ENCODE measurements around the gene PFKP. TPM values are rescaled to one million over a fixed set of nuclear protein-coding genes. Genes with fewer than 3 reads are reported as not detected.
A peak's percentile ranks its signal among the peaks of the same experiment; 100 is the strongest.

The PFKP gene
- total RNA-seq = 10 to 100 TPM; 83.2 to 83.6 TPM
- polyA plus RNA-seq = 10 to 100 TPM; 62.4 to 63.1 TPM

DNA sequence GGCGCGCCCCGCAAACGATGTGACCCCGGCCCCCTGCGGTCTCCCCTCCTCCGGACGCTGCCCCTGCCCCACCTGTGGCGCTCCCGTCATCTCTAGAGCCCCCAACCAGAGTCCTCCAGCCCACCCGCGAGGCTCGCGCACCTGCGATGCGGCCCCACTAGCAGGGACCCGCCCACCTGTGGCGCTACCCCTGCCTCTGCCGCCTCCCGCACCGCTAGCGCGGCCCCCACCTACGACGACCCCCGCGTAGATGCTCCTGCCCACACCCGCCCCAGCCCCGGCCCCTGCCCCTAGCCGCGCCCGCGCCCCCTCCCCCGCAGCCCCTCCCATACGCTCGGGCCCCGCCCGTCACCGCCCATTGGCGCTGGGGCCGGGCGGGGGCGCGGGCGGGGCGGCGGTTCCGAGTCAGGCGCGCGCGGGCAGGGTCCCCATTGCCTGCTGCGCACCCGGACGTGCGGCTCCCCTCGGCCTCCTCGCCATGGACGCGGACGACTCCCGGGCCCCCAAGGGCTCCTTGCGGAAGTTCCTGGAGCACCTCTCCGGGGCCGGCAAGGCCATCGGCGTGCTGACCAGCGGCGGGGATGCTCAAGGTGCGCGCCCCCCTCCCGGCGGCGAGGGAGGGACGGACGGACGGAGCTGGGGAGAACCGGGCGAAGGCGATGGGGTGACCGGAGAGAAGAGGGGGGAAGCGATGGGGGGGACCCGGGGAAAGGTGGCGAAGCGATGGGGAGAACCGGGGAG is at the start of gene PFKP:
PFKP (plus strand) TSS at position 431 of the 741 bp plus-strand sequence; CDS start at position 479, 48 bp downstream.
- intact Hi-C loops (cut with micrococcal nuclease) = loop anchor here (1.0 kb wide), 1 partner anchor 105 kb away; the partner anchor contains the start of gene PITRM1

DNA sequence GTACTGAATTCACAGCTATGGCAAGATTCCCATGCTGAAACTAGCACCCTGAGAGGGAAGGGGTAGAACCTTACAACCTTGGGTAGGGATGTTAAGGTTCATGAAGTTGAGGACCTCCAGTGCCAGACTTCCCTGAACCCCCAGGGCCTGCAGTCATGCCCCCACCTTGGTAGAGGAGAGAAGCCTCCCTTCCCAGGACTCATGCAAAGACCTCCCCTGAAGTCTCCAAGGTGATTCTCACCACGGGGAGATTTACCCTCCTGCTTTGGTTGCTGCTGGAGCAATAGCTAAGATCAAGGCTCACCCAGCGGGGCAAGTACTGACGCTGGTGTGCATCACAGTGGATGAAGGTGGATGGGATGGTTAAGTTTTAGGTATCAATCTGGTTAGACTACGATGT is 49.1 kb upstream of the PFKP start:
- CTCF ChIA-PET (ENCODE audit: partially characterized antibody) = no interaction called here
- no peak overlapping the region for H3K4me3 Mint-ChIP-seq

More for the DNA sequence above, at the start of gene PFKP:
- Histone ChIP-seq H3K27me3 (ENCODE audit: insufficient read depth, low read length) (no peaks in the 10 kb centered on the region), H3K27ac (ENCODE audit: low read depth, low read length) (peak within 1 kb of the TSS; percentile 72), H3K9me3 (ENCODE audit: control insufficient read depth in 1 of 2, low read length in 2 of 2) (no peaks in the 10 kb centered on the region), H3K36me3 (ENCODE audit: insufficient read depth, low read length) (no peaks in the 10 kb centered on the region), H3K4me1 (ENCODE audit: insufficient read depth, low read length) (peaks cover 26% of the 10 kb centered on the region), H3K4me3 (ENCODE audit: low read length in 2 of 2) (peak within 1 kb of the TSS; percentile 69 to 75)
- DNase-seq = peak; percentile 56 to 61 (median 57)
- H3K9me3 Mint-ChIP-seq = peaks cover 0 to 2% (median 0%) of the 10 kb centered on the region in 8 donors
- peaks cover 16 to 39% (median 28%) of the 10 kb centered on the region in 4 donors for H3K4me1 Mint-ChIP-seq
- H3K27ac Mint-ChIP-seq = peak within 1 kb of the TSS; percentile 68 to 87 (median 82)
- peaks cover 0 to 1% of the 10 kb centered on the region in 2 donors for H3K27me3 Mint-ChIP-seq
- POLR2A ChIA-PET (ENCODE audit: partially characterized antibody) = interaction anchor here (1.3 to 1.4 kb wide), 2 partner anchors 24 to 29 kb away, joined by 6 to 7 read pairs; no protein-coding TSS in a partner anchor
- H3K36me3 Mint-ChIP-seq = peaks cover 8 to 16% of the 10 kb centered on the region in 2 donors
- H3K4me3 Mint-ChIP-seq = peak within 1 kb of the TSS; percentile 88 to 95 (median 90)
- CTCF ChIA-PET (ENCODE audit: partially characterized antibody) = no interaction called here

DNA sequence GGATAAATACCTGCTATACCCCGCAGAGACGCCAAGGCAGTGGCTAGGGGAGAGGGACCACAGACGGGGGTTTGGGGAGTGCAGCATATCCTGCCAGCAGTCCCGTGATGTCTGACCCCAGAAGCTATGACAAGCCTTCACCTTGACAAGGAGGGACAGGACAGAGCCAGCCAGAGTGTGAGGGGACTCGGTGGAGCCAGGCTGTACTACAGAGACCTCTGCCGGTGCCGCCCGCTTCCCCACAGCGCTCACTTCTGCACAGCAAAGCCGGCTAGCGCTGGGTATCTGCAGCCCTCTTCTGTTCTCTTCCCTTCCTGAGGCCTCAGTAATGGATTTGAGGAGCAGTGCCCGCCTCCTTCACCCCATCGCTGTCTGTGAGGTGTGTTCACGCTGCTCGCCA is 47.0 kb upstream of the PFKP start:
- Mint-ChIP-seq H3K27ac (no peak overlapping the region), H3K4me1 (no peaks in the 10 kb centered on the region), H3K36me3 (no peaks in the 10 kb centered on the region), H3K4me3 (no peak overlapping the region), H3K9me3 (peaks cover 0 to 14% (median 0%) of the 10 kb centered on the region in 8 donors), H3K27me3 (peaks cover 7 to 32% of the 10 kb centered on the region in 2 donors)
- Histone ChIP-seq H3K27me3 (ENCODE audit: insufficient read depth, low read length) (no peaks in the 10 kb centered on the region), H3K4me1 (ENCODE audit: insufficient read depth, low read length) (no peaks in the 10 kb centered on the region), H3K9me3 (ENCODE audit: control insufficient read depth in 1 of 2, low read length in 2 of 2) (no peaks in the 10 kb centered on the region), H3K36me3 (ENCODE audit: insufficient read depth, low read length) (no peaks in the 10 kb centered on the region), H3K4me3 (ENCODE audit: low read length in 2 of 2) (no peak overlapping the region), H3K27ac (ENCODE audit: low read depth, low read length) (no peak overlapping the region)
- CTCF ChIA-PET (ENCODE audit: partially characterized antibody) = no interaction called here
- DNase-seq = no peak
- intact Hi-C loops (cut with micrococcal nuclease) = no loop called here
- POLR2A ChIA-PET (ENCODE audit: partially characterized antibody) = no interaction called here

More for the DNA sequence above, 49.1 kb upstream of the PFKP start:
- no peak for DNase-seq
- POLR2A ChIA-PET (ENCODE audit: partially characterized antibody) = no interaction called here
- Mint-ChIP-seq H3K27ac (no peak overlapping the region), H3K9me3 (peaks cover 0 to 5% (median 0%) of the 10 kb centered on the region in 8 donors), H3K36me3 (no peaks in the 10 kb centered on the region), H3K27me3 (peaks cover 7 to 37% of the 10 kb centered on the region in 2 donors), H3K4me1 (no peaks in the 10 kb centered on the region)
- no peaks in the 10 kb centered on the region for H3K36me3 ChIP-seq (ENCODE audit: insufficient read depth, low read length)
- H3K27me3 ChIP-seq (ENCODE audit: insufficient read depth, low read length) = no peaks in the 10 kb centered on the region
- no peaks in the 10 kb centered on the region for H3K9me3 ChIP-seq (ENCODE audit: control insufficient read depth in 1 of 2, low read length in 2 of 2)
- no peak overlapping the region for H3K27ac ChIP-seq (ENCODE audit: low read depth, low read length)
- H3K4me3 ChIP-seq (ENCODE audit: low read length in 2 of 2) = no peak overlapping the region
- intact Hi-C loops (cut with micrococcal nuclease) = no loop called here
- no peaks in the 10 kb centered on the region for H3K4me1 ChIP-seq (ENCODE audit: insufficient read depth, low read length)

DNA sequence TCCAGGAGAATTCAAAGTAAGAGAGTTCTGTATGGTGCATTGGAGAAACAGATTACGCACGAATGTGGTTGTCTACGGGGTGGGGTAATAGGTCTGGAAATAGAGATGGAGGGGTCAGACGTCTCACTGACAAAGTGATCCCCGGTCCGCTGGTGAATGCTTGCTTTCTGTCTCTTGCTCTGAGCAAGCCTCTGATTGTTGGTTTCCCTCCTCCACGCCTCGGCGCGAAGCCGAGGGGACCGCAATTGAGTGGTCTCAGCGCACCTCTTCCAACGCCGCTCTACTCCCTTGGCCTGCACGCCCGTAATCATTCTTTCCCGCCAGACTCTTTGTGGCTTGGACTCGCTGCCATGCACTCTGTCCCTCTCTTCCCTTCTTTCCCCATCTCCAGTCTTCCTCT is 46.5 kb upstream of the PFKP start:
- Mint-ChIP-seq H3K4me1 (no peaks in the 10 kb centered on the region), H3K27me3 (peaks cover 7 to 31% of the 10 kb centered on the region in 2 donors), H3K36me3 (no peaks in the 10 kb centered on the region), H3K4me3 (no peak overlapping the region), H3K9me3 (peaks cover 0 to 14% (median 0%) of the 10 kb centered on the region in 8 donors), H3K27ac (no peak overlapping the region)
- H3K9me3 ChIP-seq (ENCODE audit: control insufficient read depth in 1 of 2, low read length in 2 of 2) = no peaks in the 10 kb centered on the region
- no peaks in the 10 kb centered on the region for H3K27me3 ChIP-seq (ENCODE audit: insufficient read depth, low read length)
- DNase-seq = no peak
- H3K4me1 ChIP-seq (ENCODE audit: insufficient read depth, low read length) = no peaks in the 10 kb centered on the region
- no peak overlapping the region for H3K4me3 ChIP-seq (ENCODE audit: low read length in 2 of 2)
- ChIA-PET CTCF (ENCODE audit: partially characterized antibody) (no interaction called here), POLR2A (ENCODE audit: partially characterized antibody) (no interaction called here)
- H3K27ac ChIP-seq (ENCODE audit: low read depth, low read length) = no peak overlapping the region
- no peaks in the 10 kb centered on the region for H3K36me3 ChIP-seq (ENCODE audit: insufficient read depth, low read length)
- intact Hi-C loops (cut with micrococcal nuclease) = no loop called here

DNA sequence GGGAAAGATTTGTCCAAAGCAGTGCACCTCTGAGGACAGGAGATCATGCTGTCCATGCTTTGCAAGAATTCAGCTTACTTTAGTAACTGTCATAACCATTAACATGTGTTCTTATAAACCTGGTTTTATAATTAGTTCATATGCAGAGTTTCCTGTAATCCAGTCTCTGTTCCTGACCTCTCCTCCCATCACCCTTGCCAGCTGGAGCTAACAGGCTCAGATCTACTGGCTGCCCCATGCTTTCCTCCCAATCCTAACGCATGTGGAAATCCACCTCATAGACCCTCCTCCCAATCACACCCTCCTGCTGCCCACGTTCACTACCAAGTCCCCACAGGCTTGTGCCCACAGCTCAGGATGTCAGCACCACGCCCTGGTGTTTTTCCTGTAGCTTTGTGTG is 45.3 kb upstream of the PFKP start:
- Histone ChIP-seq H3K4me3 (ENCODE audit: low read length in 2 of 2) (no peak overlapping the region), H3K4me1 (ENCODE audit: insufficient read depth, low read length) (no peaks in the 10 kb centered on the region), H3K36me3 (ENCODE audit: insufficient read depth, low read length) (no peaks in the 10 kb centered on the region), H3K9me3 (ENCODE audit: control insufficient read depth in 1 of 2, low read length in 2 of 2) (no peaks in the 10 kb centered on the region), H3K27me3 (ENCODE audit: insufficient read depth, low read length) (peaks cover 4% of the 10 kb centered on the region), H3K27ac (ENCODE audit: low read depth, low read length) (no peak overlapping the region)
- H3K27me3 Mint-ChIP-seq = peaks cover 11 to 34% of the 10 kb centered on the region in 2 donors
- ChIA-PET POLR2A (ENCODE audit: partially characterized antibody) (no interaction called here), CTCF (ENCODE audit: partially characterized antibody) (interaction anchor here (1.2 kb wide), 1 partner anchor 11 kb away, joined by 4 read pairs; no protein-coding TSS in a partner anchor)
- no peak overlapping the region for H3K4me3 Mint-ChIP-seq
- H3K9me3 Mint-ChIP-seq = peaks cover 0 to 14% (median 0%) of the 10 kb centered on the region in 8 donors
- H3K36me3 Mint-ChIP-seq = no peaks in the 10 kb centered on the region
- no peak for DNase-seq
- H3K4me1 Mint-ChIP-seq = no peaks in the 10 kb centered on the region
- intact Hi-C loops (cut with micrococcal nuclease) = no loop called here
- H3K27ac Mint-ChIP-seq = no peak overlapping the region

DNA sequence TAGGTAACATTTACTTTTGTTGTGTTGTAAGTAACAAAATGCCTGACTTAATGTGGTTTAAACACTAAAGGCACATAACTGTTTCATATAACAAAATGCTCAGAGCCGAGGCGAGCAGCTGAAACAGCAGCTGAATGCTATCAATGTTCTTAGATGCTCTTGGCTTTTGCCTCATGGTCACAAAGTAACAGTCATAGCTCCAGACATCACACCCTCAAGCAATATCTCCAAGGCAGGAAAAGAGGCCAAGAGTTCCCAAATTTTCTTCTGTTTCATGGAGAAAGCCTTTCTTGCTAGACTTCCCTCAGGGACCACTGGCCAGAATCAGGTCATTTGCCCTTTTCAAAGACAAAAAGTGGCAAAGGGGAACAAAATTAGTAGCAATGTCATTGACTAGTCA is 43.5 kb upstream of the PFKP start:
- CTCF ChIA-PET (ENCODE audit: partially characterized antibody) = no interaction called here
- POLR2A ChIA-PET (ENCODE audit: partially characterized antibody) = no interaction called here
- Mint-ChIP-seq H3K4me1 (no peaks in the 10 kb centered on the region), H3K4me3 (no peak overlapping the region), H3K9me3 (peaks cover 0 to 14% (median 0%) of the 10 kb centered on the region in 8 donors), H3K27me3 (peaks cover 12 to 35% of the 10 kb centered on the region in 2 donors), H3K27ac (no peak overlapping the region), H3K36me3 (no peaks in the 10 kb centered on the region)
- H3K36me3 ChIP-seq (ENCODE audit: insufficient read depth, low read length) = no peaks in the 10 kb centered on the region
- intact Hi-C loops (cut with micrococcal nuclease) = no loop called here
- DNase-seq = no peak
- peaks cover 4% of the 10 kb centered on the region for H3K27me3 ChIP-seq (ENCODE audit: insufficient read depth, low read length)
- no peaks in the 10 kb centered on the region for H3K4me1 ChIP-seq (ENCODE audit: insufficient read depth, low read length)
- no peak overlapping the region for H3K4me3 ChIP-seq (ENCODE audit: low read length in 2 of 2)
- no peaks in the 10 kb centered on the region for H3K9me3 ChIP-seq (ENCODE audit: control insufficient read depth in 1 of 2, low read length in 2 of 2)
- H3K27ac ChIP-seq (ENCODE audit: low read depth, low read length) = no peak overlapping the region

DNA sequence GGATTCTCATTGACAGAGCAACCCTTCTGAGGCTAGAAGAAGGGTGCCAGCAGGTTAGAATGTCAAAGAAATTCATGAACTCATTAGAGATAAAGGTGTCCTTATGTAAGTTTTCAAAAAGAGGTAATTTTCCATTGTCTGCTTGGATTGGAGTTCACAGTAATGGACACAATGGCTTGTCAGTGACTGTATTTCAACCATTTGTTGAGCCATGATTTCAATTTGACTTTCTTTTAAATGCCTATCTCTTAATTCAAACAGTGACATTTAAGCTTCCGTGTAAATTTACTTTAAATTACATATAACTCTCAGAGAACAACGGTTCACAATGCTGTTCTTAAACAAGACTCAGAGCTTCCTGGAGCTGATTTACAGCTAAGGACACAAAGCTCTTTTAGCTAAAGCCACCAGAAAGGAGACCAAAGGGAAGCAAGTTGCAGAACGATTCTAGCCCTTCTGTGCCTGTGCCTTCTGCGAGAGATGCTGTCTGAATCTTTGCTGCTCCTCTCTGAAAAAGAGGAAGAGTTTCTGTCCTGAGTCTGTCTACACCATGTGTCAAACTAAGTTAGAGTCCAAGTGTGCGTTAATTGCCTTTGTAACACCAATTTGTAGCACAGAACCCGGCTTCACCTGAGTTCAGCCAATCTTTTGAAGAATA is 42.2 kb upstream of the PFKP start:
- POLR2A ChIA-PET (ENCODE audit: partially characterized antibody) = no interaction called here
- DNase-seq = no peak

More for the DNA sequence above, 42.2 kb upstream of the PFKP start:
- no peak overlapping the region for H3K27ac ChIP-seq (ENCODE audit: low read depth, low read length)
- no peaks in the 10 kb centered on the region for H3K4me1 ChIP-seq (ENCODE audit: insufficient read depth, low read length)
- H3K27ac Mint-ChIP-seq = no peak overlapping the region
- no peaks in the 10 kb centered on the region for H3K36me3 Mint-ChIP-seq
- CTCF ChIA-PET (ENCODE audit: partially characterized antibody) = no interaction called here
- H3K4me3 ChIP-seq (ENCODE audit: low read length in 2 of 2) = no peak overlapping the region
- H3K9me3 Mint-ChIP-seq = peaks cover 0 to 14% (median 0%) of the 10 kb centered on the region in 8 donors
- H3K4me3 Mint-ChIP-seq = no peak overlapping the region
- no peaks in the 10 kb centered on the region for H3K4me1 Mint-ChIP-seq
- intact Hi-C loops (cut with micrococcal nuclease) = no loop called here
- no peaks in the 10 kb centered on the region for H3K9me3 ChIP-seq (ENCODE audit: control insufficient read depth in 1 of 2, low read length in 2 of 2)
- H3K36me3 ChIP-seq (ENCODE audit: insufficient read depth, low read length) = no peaks in the 10 kb centered on the region
- peaks cover 13 to 45% of the 10 kb centered on the region in 2 donors for H3K27me3 Mint-ChIP-seq
- peaks cover 4% of the 10 kb centered on the region for H3K27me3 ChIP-seq (ENCODE audit: insufficient read depth, low read length)

Measured in CD4-positive, alpha-beta memory T cell (primary cell).